Measurements from ENCODE around the gene MAST4.
"Not testable (repeated sequence)": the region's sequence is repeated elsewhere in the genome, so short reads cannot be mapped to it uniquely, and the experiment has no call there.

The MAST4 gene

DNA sequence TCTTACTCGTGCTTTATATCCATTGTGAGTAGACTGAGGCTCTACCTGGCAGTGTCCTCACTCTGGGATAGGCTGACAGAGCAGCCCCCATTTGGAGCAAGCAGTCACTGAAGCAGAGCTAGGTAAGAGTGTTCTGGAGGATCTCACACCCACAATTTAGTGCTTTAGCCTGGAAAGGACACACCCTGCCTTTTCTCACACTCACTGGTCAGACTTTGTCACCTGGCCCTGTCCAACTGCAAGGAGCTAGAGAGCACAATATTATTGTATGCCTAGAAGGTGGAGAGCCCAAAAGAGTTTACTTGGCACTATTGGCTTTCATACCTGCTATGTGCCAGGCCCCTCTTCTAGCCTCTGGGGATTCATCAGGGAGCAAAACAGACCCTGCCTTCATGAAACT, 141.9 kb downstream of the MAST4 start:
- DNase-seq (ENCODE audit: extremely low spot score, insufficient read length, low read depth) (no peak), FAIRE-seq (no peak)

DNA sequence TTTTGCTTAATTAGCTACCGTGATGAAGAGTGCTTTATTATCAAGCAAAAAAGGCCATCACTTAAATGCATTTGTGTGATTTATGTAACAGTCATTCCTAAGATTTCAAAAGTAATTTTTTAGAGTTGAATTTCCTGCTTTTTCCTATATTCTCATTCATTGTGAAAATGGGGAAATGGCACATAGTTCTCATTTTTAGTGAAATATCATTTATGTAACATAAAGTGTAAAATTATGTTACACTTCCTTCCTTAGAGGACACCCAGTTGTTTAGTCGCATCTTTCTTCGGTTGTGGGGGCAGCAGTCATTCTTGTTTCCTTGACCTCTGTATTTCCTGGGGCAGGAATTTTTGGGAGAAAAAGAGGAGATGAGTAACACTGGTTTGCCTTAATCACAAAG, 142.8 kb downstream of the MAST4 start:
- FAIRE-seq (no peak), DNase-seq (ENCODE audit: extremely low spot score, insufficient read length, low read depth) (no peak)

DNA sequence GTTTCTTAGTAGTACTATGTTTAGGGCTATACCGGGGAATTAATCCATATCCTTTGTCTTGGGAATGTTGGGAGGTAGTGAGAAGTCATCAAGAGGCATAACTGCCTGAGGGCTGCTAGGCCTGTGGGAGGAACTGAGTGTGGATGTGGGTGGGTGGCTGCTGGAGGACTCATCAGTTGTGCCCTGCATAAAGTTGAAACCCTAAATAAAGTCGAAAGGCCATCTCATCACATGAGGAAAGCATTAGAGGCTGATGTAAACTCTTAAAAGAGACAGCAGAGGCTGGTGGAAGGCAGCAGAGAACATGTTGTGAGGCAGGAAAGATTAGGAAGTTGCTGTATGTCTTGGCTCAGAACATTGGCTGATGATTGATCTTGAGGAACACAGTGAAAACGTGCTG, 143.8 kb downstream of the MAST4 start:
- no peak for DNase-seq (ENCODE audit: extremely low spot score, insufficient read length, low read depth)
- FAIRE-seq, result no peak

DNA sequence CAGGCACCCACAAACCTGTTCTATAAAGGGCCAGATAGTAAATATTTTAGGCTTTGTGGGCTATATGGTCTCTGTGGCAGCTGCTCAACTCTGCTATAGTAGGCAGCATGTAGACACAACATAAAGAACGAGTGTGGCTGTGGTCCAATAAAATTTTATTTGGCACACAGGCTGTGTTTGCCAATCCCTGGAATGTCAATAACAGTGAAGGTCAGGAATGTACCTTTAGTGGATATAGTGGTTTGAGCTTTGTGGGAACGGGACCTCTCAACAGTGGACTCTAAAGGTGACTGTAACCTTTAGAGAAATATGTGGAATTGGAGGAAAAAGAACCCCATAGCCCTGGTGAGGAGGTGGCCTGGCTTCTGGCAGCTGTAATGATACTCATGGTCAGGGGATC, 145.2 kb downstream of the MAST4 start:
- FAIRE-seq, result no peak
- DNase-seq (ENCODE audit: extremely low spot score, insufficient read length, low read depth), result no peak

DNA sequence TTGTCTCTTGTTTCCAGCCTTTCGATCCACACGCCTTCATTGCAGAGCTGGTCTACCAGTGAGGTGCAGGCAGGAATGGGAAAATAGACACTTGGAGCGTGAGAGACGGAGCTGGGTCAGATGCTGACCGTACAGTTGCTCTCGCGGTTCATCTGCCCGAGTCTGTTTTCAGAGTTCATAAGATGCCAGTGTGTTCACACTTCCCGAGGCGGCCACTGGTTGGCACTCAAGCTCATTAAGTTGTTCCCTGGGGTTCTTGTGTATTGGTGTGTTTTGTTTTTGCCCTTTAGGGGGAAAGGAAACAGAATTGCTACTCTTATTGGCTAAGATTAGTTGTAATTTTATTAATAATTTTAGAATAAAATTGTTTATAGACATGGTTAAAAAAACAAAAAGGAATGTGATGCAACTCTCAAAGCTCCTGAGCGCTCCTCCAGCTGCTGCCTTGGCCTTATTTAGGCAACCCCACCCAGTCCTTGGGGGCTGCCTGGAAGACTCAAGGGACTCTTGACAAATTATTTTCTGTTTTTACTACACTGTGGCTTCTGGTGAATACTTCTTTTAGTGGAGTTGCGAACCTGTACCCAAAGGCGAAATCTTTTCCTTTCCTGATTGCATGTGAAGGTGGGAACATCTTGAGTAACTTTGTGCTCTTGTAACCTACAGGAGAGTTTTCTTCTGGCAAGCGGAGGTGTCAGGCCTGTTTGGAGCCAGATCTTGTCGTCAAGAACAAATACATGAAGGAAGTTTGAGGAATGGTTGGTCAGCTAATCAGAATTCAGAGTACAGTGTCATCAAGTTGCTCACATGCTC, 146.1 kb downstream of the MAST4 start:
- no peak for DNase-seq (ENCODE audit: extremely low spot score, insufficient read length, low read depth)
- no peak for FAIRE-seq

DNA sequence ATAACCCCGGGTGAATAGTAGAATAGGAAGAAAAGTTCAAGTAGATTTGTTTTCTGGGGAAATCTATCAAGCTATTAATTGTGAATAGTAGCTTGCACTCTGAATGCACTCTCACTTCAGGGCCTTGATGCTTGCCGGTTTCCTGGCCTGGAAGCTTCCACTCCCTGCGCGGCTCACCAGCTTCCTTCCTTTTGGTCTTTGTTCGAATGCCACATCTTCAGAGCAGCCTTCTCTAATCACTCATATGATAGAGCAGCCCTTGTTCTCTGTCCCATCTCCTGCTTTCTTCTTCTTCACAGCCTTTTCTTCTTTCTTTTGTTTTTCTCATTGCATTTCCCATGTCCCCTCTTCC, 146.7 kb downstream of the MAST4 start:
- DNase-seq (ENCODE audit: extremely low spot score, insufficient read length, low read depth) (no peak), FAIRE-seq (no peak)

DNA sequence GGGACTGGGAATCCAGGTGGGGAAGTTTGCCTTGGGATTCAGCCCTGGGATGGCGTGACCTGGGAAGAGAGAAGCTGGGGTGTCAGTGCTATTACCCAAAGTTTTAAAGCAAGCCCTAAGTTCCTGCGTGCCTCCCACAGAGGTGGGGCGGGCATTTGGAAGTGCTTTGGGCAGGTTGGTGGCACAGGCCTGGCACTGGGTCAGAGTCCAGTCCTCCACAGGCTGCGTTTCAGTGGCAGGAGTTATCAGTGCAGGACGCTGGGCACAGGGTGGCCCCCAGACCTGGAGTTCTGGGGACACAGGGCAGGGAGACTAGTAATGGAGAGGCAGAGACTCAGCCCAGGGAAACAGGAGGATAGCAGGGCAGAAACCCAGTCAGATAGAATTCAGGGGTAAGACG, 147.2 kb downstream of the MAST4 start:
- DNase-seq (ENCODE audit: extremely low spot score, insufficient read length, low read depth) (no peak), FAIRE-seq (no peak)

DNA sequence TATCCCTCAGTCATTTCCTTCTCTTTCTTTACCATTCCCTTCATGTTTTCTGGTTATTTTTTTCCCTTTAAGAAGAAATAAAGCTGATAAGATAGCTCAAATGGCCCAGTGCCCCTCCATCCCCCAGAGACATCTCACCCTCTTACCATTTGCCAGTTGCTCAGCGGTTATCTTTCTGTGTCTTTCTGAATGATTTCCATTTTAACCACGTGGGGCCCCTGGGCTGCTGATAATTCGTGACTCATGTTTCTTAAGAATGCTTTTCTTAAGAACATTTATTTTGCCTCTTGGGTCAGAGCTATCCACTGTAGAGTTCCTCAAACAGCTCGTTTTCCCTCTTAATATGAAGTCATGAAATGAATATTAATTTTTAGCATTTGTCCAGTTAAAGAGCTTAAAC, 147.8 kb downstream of the MAST4 start:
- FAIRE-seq (no peak), DNase-seq (ENCODE audit: extremely low spot score, insufficient read length, low read depth) (no peak)

DNA sequence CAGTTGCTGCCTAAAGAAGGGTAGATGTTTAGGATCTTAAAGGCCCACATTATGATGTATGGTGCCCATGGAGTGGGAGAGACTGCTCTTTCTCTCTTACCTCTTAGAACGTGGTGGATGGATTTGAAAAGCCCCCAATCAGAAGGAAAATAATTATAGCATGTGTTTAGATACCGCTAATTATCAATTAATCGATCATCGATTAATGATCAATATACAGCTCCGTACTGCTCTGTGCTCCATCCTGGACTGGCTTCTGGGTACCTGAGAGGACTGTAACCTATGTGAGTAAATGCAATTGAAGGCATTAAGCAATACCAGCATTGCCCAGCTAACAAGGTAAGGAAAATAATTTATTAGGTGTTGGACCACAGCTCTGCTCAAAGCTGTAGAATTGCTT, 149.1 kb downstream of the MAST4 start:
- no peak for FAIRE-seq

DNA sequence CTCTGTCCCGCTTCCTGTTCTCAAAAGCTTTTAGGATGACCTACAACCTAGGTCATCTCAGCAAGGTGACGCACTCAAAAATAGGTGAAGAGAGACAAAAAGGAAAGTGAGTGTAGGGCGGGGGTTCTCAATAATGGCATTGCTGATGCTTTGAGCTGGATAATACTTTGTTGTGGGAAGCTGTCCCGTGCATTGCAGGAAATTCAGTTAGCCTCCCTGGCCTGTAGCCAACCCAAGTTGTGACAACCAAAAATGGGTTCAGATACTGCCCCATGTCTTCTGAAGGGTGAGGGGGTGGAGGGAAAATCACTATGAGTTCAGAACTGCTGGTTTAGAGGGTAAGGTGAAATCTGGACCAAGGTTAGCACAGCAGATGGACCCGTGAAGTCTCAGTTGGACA, 151.4 kb downstream of the MAST4 start:
- no peak for DNase-seq (ENCODE audit: extremely low spot score, insufficient read length, low read depth)
- FAIRE-seq, result no peak

More for the DNA sequence above, 149.1 kb downstream of the MAST4 start:
- no peak for DNase-seq (ENCODE audit: extremely low spot score, insufficient read length, low read depth)

DNA sequence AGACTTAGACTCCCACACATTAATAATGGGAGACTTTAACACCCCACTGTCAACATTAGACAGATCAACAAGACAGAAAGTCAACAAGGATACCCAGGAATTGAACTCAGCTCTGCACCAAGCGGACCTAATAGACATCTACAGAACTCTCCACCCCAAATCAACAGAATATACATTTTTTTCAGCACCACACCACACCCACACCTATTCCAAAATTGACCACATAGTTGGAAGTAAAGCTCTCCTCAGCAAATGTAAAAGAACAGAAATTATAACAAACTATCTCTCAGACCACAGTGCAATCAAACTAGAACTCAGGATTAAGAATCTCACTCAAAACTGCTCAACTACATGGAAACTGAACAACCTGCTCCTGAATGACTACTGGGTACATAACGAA, 156.5 kb downstream of the MAST4 start:
- not testable (repeated sequence) for FAIRE-seq; DNase-seq (ENCODE audit: extremely low spot score, insufficient read length, low read depth)

DNA sequence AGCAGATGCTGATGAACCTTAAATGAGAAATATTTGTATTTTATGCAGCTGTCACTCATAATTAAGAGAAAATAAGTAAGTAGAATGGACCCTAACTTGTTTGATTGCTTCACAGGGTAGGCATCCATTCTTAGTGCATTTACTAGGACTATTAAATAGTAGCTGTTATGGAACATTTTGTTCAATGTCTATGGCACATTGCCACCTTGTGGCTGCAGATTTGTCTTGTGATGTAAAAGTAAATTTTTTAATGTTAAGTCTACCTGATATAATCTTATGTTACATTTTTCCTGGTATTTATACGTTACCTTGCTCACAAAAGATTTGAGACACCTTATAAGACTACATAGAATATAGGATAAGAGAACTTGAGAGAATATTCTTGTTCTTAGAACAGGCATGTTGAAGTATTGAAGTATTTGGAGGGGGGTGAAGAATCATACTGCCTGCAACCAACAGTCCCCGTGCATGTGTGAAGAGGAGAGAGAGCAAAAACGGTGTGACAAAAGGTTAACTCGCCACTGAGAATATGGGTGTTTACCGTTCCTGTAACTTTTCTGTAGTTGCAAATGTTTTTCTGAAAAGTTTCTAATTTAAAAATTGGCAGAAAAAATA, 161.1 kb downstream of the MAST4 start:
- no peak for FAIRE-seq
- DNase-seq (ENCODE audit: extremely low spot score, insufficient read length, low read depth), result no peak

DNA sequence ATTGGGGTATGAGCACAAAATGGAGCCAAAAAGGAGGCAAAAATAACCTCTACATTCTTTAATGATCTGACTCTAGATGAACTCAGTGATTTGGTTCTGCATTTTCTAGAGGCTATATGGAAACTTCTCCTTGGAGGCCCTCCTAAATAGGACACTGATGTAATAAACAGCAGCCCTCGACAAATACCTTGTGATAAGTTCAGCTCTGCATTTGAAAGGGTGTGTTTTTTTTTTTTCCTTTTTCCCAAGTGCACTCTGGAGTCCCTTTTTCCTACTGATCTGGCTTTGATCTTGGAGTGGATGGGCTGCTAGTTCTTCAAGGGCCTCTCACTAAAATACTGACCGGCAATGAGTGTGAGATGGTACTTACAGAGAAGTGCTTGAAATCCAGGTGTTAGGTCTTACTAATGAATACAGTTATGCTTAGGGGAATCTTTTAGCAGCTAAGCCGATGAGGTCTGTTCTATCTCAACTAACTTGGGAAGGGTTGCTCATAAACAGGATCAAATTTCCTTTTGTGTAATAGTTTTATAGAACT, 161.7 kb downstream of the MAST4 start:
- no peak for DNase-seq (ENCODE audit: extremely low spot score, insufficient read length, low read depth)
- FAIRE-seq, result no peak

DNA sequence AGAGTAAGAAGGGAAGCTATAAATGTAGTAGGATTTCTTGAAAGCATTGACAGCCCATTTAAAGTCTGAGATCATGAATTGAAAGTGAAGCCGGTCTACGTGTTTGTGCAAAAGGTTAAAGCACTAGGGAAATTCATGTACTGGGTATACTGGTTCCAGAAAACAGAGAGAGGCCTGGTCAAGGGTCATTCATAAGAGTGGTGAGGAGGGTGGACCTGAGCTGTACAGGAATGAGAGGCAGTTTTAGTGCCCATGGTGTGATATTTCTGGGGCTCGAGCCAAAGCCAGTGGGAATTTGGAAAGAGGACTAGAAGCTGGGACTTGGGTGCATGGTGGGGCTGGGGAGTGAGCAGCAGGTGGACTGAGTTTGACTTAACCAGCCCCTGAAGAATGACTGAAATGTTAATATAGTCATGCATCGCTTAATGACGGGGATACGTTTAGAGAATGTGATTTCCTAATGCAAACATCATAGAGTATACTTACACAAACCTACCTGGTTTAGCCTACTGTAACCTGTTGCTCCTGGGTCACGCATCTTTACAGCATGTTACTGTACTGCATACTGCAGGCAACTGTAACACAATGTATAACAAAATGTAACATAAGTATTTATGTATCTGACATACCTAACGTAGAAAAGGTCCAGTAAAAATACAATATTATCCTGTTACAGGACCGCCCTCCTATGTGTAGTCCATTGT, 173.0 kb downstream of the MAST4 start:
- FAIRE-seq (no peak), DNase-seq (ENCODE audit: extremely low spot score, insufficient read length, low read depth) (no peak)

DNA sequence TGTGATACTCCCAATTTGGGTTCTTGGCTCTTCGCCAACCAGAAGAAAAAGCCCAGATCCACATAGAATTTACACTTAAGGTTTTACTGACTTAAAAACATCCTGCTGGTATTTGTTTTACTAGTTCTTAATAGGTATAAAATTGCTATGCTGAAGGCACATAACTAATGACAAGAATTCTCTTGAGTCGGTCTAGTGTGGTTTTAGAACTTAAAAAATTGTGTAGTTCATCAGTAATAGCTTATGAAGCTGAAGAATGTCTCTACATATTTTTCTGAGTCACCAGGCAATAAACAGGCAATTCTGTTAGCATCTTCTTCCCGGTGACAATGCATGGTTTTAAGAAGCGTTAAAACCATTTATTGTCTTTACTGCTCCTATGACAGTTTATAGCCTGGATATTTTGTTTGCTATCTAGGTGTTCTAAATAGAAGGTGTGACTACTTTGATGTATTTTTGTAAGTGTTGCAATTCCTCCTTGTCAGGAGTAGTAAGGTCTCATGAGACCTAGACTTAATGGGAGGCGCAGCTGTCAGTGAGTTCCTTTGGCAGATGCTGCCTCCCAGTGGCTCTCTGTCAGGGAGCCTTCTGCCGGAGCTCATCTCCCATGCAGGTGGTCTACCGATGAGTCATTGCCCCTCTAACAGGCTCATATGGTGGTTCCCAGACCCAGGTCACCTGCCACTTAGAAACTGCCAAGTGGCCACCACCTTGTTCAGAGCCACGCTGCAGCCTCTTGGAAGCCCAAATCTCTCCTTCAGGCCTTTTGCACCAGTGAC, 173.8 kb downstream of the MAST4 start:
- DNase-seq (ENCODE audit: extremely low spot score, insufficient read length, low read depth) (no peak), FAIRE-seq (no peak)

DNA sequence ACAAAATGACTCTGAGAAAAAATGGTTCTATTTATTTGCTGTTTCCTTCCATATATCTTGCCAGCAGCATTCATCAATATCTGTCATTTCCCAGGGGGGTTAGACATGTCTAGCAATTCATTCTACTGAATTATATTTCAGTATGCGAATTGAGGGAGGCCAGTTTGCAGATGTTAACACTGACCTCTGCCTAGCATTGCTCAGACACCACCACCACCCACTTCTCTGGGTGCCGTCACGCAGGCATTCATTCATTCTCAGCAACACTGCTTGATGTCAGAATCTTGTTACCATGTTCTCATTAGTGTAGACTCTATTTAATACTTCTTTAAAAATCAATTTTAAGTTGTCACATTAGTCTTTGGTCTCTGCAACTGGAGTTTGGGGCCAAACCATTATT, 181.7 kb downstream of the MAST4 start:
- DNase-seq (ENCODE audit: extremely low spot score, insufficient read length, low read depth), result no peak
- no peak for FAIRE-seq

DNA sequence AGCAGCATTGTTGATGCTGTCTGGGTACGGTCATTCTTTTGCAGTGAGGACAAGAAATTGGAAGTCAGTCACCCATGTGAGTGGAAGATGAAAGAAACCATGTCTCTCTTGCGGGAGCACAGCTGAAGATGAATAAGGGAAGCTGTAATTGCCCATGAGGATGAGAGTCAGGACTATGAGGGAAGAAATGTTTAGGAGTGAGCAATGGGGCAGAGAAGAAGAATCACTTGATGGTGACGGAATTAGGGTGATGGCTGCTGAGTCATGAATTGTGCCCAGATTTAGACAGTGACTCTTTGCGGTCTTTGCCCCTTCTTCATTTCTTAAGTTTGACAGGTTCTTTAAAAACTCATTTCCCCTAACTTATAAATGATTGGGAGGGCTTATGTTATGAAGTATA, 183.3 kb downstream of the MAST4 start:
- DNase-seq (ENCODE audit: extremely low spot score, insufficient read length, low read depth), result no peak
- no peak for FAIRE-seq

DNA sequence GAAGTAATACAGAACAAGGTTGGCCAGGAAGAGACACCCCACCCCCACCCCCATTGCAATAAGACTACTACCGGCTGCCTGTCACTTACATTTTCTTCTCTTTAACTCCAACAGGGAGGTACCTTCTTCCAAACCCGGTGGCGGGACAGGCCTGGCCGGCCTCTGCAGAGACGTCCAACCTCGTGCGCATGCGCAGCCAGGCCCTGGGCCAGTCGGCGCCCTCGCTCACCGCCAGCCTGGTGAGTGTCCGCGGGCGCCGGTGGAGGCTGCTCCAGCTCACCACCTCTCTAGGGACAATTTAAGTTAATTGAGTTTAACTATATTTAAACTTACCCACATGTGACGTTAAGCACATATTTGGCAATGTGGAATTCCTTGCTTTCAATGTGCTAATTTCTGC, 192.4 kb downstream of the MAST4 start:
- FAIRE-seq (no peak), DNase-seq (ENCODE audit: extremely low spot score, insufficient read length, low read depth) (no peak)

DNA sequence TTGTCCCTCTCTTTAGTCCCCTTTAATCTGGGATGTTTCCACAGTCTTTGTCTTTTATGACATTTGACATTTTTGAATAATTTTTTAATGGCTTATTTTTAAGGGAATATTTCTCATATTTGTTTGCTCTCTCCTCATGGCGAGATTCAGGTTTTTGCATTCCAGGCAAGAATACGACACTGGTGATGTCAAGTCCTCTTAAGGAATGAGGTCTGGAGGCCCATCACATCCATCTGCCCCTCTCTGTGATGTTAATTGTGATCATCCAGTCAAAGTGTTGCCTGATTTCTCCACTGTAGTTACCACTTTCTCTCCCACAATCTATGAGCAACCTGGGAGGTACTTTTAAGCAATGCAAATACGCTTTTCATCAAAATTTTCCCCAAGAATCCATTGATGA, 193.2 kb downstream of the MAST4 start:
- DNase-seq (ENCODE audit: extremely low spot score, insufficient read length, low read depth) (no peak), FAIRE-seq (no peak)

DNA sequence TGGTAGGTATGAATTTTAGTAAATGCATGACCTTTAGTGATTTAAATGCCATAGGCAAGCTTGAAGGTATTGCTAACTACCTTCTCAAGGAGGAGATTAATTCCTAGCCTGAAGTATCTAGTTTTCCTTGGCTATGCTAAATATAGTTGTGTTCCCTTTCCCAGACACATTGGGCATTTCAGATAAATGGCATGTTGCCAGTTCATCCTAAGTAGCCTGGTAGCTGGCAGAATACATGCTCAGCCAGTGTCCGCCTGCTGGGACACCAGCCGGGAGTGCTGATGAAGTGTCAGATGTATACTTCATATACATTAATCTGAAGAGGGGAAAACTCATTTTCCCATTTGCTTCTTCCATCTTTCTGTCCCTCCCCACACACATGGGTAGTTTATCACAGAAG, 196.9 kb downstream of the MAST4 start:
- no peak for DNase-seq (ENCODE audit: extremely low spot score, insufficient read length, low read depth)
- FAIRE-seq, result no peak
